A673 (cell line): Measurements from ENCODE around the gene TOR1B. TPM values are rescaled to one million over a fixed set of nuclear protein-coding genes. Genes with fewer than 3 reads are reported as not detected.
"Not testable (repeated sequence)": the region's sequence is repeated elsewhere in the genome, so short reads cannot be mapped to it uniquely, and the experiment has no call there.

ENCODE experiments used
- BruUV-seq: library from RNA; stranded (reverse); fragments of 400-500 nt; replicated peaks from 2 replicates; lab custom pipeline; 2021; lab: Mats Ljungman, UMichigan
- CTCF ChIA-PET: fragments of 300-600 bp; sonication (Branson Sonifier 250); formaldehyde crosslinking; loops from one replicate; lab custom pipeline; 2022; ENCODE audit warnings: antibody characterized with exemption; lab: Charles Lee
- POLR2A ChIA-PET: fragments of 300-600 bp; sonication (Branson Sonifier 250); formaldehyde crosslinking; loops from one replicate; lab custom pipeline; 2022; ENCODE audit warnings: antibody characterized with exemption; ENCODE audit not compliant: low non-redundant PET; lab: Charles Lee
- DNase-seq: peaks from one replicate; pipeline ENCODE4 v3.0.0-alpha.2; 2015; ENCODE audit warnings: low spot score
- H3K27ac ChIP-seq: fragments of 200-600 bp; sonication (generic); 2 replicates; pipeline ENCODE4 v1.5.1; 2016; ENCODE audit warnings: mixed run types, low read depth, mild to moderate bottlenecking, mixed read lengths, antibody characterized with exemption, low read length; ENCODE audit not compliant: poor library complexity, severe bottlenecking
- H3K27me3 ChIP-seq: fragments of 200-600 bp; sonication (generic); replicated peaks from 2 replicates; pipeline ENCODE4 v1.6.1; 2017; ENCODE audit warnings: mixed run types, low read depth, mild to moderate bottlenecking, mixed read lengths, antibody characterized with exemption, low read length; ENCODE audit not compliant: insufficient read depth, poor library complexity
- H3K36me3 ChIP-seq: fragments of 200-600 bp; sonication (generic); 2 replicates; pipeline ENCODE4 v1.6.1; 2016; ENCODE audit warnings: mixed run types, mild to moderate bottlenecking, mixed read lengths, antibody characterized with exemption, low read length; ENCODE audit not compliant: insufficient read depth, poor library complexity, severe bottlenecking
- H3K4me1 ChIP-seq: fragments of 200-600 bp; sonication (generic); 2 replicates; pipeline ENCODE4 v1.6.1; 2017; ENCODE audit warnings: mixed run types, mild to moderate bottlenecking, mixed read lengths, antibody characterized with exemption, low read length; ENCODE audit not compliant: insufficient read depth, poor library complexity, severe bottlenecking
- H3K4me3 ChIP-seq: fragments of 200-600 bp; sonication (generic); 2 replicates; pipeline ENCODE4 v1.5.1; 2016; ENCODE audit warnings: low read depth, mixed run types, mild to moderate bottlenecking, mixed read lengths, low read length; ENCODE audit not compliant: poor library complexity, severe bottlenecking
- H3K9me3 ChIP-seq: fragments of 200-600 bp; sonication (generic); 2 replicates; pipeline ENCODE4 v1.6.1; 2016; ENCODE audit warnings: mixed run types, low read depth, mild to moderate bottlenecking, mixed read lengths, antibody characterized with exemption, low read length; ENCODE audit not compliant: poor library complexity, severe bottlenecking
- CTCF ChIP-seq: fragments of 300-800, 200-600 bp; sonication (generic); conservative IDR thresholded peaks from 2 replicates; pipeline ENCODE4 v1.5.1; 2017; ENCODE audit warnings: low read depth, mild to moderate bottlenecking, antibody characterized with exemption, low read length, moderate library complexity, mixed read lengths
- EZH2 ChIP-seq: fragments of 200-600 bp; sonication (generic); IDR thresholded peaks from 2 replicates; pipeline ENCODE4 v1.6.1; 2017; ENCODE audit warnings: borderline replicate concordance, low read depth, mild to moderate bottlenecking, mixed read lengths, antibody characterized with exemption, low read length; ENCODE audit not compliant: poor library complexity, severe bottlenecking
- intact Hi-C: fragments of 100-400 bp; cut with micrococcal nuclease; formaldehyde crosslinking; loops from one replicate; pipeline ENCODE4 v1.10.0; 2022; ENCODE audit not compliant: unreplicated experiment
- total RNA-seq: library from RNA; stranded (reverse); gene quantifications from 2 replicates; pipeline ENCODE4 v1.2.3, GENCODE V29; 2021

TOR1B gene
- total RNA-seq, 1 experiment from 2014 or later = 47.6 TPM

GRCh38 chr9:129757045-129757444, 45.9 kb upstream of the TOR1B start:
- DNase-seq = no peak
- H3K27me3 ChIP-seq = no peaks in the 10 kb centered on the region
- CTCF ChIA-PET = interaction anchor here (2.0 kb wide), 1 partner anchor 19 kb away, joined by 12 read pairs; no protein-coding TSS in a partner anchor
- no peak for TF ChIP-seq EZH2
- TF ChIP-seq CTCF = no peak
- H3K27ac ChIP-seq = no peak overlapping the region
- no TSS peak for BruUV-seq
- peaks cover 4% of the 10 kb centered on the region for H3K4me1 ChIP-seq
- intact Hi-C loops = no loop called here
- POLR2A ChIA-PET = no interaction called here
- no peaks in the 10 kb centered on the region for H3K36me3 ChIP-seq
- no peak overlapping the region for H3K4me3 ChIP-seq
- H3K9me3 ChIP-seq = no peaks in the 10 kb centered on the region

- intact Hi-C loops = no loop called here
- no peak for DNase-seq
- BruUV-seq = no TSS peak
- POLR2A ChIA-PET = interaction anchor here (0.6 kb wide), 1 partner anchor 8 kb away, joined by 9 read pairs; no protein-coding TSS in a partner anchor
- H3K36me3 ChIP-seq = no peaks in the 10 kb centered on the region
- CTCF ChIA-PET = interaction anchor here (1.6 kb wide), 1 partner anchor 22 kb away, joined by 4 read pairs; no protein-coding TSS in a partner anchor
- TF ChIP-seq CTCF = no peak
- TF ChIP-seq EZH2 = no peak
- no peaks in the 10 kb centered on the region for H3K27me3 ChIP-seq
- no peaks in the 10 kb centered on the region for H3K4me1 ChIP-seq
- H3K9me3 ChIP-seq = no peaks in the 10 kb centered on the region
- H3K4me3 ChIP-seq = no peak overlapping the region
- H3K27ac ChIP-seq = no peak overlapping the region
Measured at GRCh38 chr9:129759319-129759718, 43.7 kb upstream of the TOR1B start.

- intact Hi-C loops = no loop called here
- Histone ChIP-seq H3K4me1 (no peaks in the 10 kb centered on the region), H3K27ac (no peak overlapping the region), H3K9me3 (no peaks in the 10 kb centered on the region), H3K4me3 (no peak overlapping the region), H3K36me3 (no peaks in the 10 kb centered on the region), H3K27me3 (no peaks in the 10 kb centered on the region)
- TF ChIP-seq CTCF = no peak
- TF ChIP-seq EZH2 = no peak
- no peak for DNase-seq
- no TSS peak for BruUV-seq
- ChIA-PET CTCF (interaction anchor here (1.6 kb wide), 1 partner anchor 22 kb away, joined by 4 read pairs; no protein-coding TSS in a partner anchor), POLR2A (interaction anchor here (0.6 kb wide), 1 partner anchor 7 kb away, joined by 9 read pairs; no protein-coding TSS in a partner anchor)
Measured at GRCh38 chr9:129759804-129760502, 43.0 kb upstream of the TOR1B start.

- H3K27ac ChIP-seq, H3K36me3 ChIP-seq, H3K4me1 ChIP-seq, BruUV-seq, intact Hi-C loops, H3K9me3 ChIP-seq, H3K27me3 ChIP-seq, H3K4me3 ChIP-seq, POLR2A ChIA-PET, DNase-seq: not testable (repeated sequence)
- CTCF ChIA-PET = interaction anchor here (1.1 kb wide), 1 partner anchor 31 kb away, joined by 3 read pairs; no protein-coding TSS in a partner anchor
Measured at GRCh38 chr9:129760784-129761183, 42.2 kb upstream of the TOR1B start.
